Stimulated activated CD4-positive, alpha-beta T cell treated with anti-CD3 and anti-CD28 coated beads, Interleukin-15, amount 100 ng/mL, for 24 hours (primary cell): Measurements from ENCODE around the gene LILRB5.
"Not testable (repeated sequence)": the region's sequence is repeated elsewhere in the genome, so short reads cannot be mapped to it uniquely, and the experiment has no call there.

ENCODE experiments used
- DNase-seq: peaks from one replicate; pipeline ENCODE4 v3.0.0-alpha.2; 2020

LILRB5 gene

GRCh38 chr19:54209811-54210494 lies 47.1 kb downstream of the LILRB5 start:
- peak; percentile 59 for DNase-seq

DNA sequence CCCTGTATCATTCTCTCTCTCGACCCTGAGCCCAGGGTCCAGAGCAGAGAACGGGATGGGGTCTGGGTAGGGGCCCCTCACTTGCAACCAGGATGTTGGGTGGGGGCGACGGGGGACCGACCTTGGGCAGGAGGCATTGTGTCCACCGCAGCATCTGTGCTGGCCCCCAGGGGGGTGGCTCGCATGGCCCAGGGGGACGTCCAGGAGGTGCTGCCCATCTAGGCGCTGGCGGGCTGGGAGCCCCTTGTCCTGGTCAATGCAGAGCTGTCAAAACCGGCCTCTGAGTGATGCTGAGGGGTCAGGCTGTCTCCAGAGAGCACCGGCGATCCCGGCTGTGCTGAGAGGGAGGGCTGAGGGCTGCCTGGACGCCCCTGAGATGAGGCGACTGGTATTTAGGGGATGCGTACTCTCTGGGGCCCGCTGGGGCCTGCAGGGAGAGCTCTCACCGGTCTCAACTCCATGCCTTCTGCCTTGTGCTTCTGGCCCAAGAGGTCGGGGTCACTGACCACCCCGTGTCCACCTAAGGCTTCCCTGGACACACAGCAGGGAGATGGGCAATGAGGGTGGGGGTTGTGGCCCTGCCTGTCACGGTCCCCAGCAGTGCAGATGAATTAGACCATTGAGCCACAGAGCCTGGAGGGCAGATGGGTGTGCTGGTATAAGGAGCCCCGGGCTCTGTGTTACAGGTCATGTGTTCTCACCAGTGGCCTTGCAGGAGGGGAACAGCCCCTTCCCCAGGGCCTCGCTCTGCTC lies 47.8 kb downstream of the LILRB5 start:
- DNase-seq: peak; percentile 58

DNA sequence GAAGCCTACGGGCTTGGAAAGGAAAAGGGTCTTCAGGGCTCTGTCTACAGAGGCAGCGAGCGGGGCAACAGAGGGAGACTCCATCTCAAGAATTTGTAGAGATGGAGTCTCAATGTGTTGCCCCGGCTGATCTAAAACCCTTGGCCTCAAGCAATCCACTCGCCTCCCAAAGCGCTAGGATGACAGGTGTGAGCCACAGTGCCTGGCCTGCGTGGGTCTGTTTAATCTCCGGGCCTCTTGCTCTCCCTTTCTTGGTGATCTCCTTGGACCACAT lies 48.4 kb downstream of the LILRB5 start:
- DNase-seq: peak; percentile 50

DNA sequence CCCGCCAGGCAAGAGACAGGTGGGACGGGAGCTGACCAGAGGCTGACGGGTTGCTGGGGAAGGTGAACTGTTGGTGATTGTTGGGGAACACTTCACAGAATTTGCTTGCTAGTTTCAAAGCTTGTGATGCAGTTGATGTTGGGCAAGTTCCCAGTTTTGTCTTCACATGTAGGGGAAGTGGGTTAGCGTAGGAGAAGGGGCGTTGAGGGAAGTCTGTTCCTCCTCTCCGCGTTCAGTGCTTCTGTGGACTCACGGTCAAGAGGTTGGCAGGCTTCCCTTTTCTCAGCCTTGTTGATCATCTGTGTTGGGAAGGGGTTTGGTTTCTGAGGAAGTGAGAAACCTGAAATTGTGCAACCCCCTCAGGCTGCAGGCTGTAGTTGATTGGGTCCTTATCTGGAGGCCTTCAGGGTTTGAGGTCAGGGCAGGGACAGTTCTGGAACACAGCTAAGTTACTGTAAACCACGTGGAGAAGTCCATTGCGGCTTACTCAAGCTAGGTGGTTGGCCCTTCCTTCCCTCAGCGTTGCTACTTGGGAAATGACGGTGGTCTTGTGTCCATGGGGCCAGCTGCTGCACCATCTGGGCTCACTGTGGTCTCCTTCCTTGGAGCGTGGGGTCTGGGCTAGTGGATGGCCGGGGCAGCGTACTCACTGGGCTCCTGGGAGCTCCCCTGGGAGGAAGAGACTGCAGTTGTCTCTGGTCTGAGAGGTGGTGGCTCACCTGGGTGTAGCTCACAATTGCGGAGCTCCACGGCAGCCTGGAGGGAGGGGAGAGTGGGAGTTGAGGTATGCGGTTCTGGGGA lies 48.9 kb downstream of the LILRB5 start:
- peak; percentile 66 for DNase-seq

DNA sequence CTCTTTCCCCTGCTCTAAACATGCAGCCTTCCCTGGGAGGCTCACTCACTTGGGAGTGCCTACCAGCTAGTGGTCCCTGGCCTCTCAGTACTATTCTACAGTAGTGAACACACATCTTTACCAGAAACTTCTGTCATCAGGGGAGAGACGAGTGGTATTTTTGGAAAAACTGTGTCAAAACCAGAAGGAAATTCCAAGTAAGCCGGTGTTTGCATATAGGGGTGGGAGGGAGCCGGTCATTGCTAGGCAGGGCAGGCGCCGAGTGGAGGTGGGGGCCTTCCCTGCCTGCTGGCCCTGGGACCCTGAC lies 49.4 kb downstream of the LILRB5 start:
- DNase-seq: no peak

DNA sequence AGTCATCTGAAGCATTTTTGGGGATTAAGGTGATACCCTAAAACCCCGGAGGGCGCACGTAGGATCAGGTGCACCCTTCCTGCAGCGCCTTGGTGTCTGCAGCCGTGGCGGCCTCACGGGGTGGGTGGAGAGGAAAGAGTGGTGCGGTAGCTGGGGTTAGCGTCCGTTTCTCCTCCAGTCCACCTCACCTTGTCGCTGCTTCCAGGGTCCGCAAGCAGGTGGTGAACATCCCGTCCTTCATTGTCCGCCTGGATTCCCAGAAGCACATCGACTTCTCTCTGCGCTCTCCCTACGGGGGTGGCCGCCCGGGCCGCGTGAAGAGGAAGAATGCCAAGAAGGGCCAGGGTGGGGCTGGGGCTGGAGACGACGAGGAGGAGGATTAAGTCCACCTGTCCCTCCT lies 49.9 kb downstream of the LILRB5 start:
- not testable (repeated sequence) for DNase-seq

GRCh38 chr19:54206831-54207177 lies 50.3 kb downstream of the LILRB5 start:
- no peak for DNase-seq

GRCh38 chr19:54206030-54206830 lies 50.8 kb downstream of the LILRB5 start:
- DNase-seq: no peak

DNA sequence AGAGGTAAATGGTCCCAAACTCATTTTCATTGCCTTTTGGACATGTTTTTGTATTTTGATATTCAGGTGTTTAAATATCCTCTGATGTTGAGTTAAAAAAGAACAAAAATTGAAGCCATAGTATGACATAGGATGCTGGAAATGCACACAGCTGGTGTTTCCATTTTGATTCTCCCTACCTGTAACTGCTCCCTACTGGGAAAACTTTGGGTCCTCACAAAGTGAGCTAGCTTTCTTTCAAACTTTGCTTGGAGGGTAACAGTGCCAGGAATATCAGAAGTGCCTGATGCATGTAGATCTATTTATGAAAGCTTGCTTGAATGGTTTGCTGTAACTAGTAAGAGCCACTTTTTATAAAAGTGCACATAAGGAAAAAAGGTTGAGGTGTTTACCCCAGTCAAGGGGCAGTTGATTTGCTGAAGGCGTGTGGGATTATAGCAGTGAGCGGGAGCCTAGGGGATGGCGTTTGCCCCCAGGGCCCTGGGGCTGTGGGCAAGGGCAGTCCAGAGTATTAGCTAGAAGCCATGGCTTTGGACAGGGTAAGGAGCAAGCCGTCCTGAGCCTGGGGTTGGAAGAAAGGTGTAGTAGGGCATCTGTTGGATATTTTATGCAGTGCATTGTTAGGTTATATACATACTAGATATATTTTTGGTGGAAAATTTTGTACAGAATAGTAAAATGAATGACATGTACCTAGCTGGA lies 52.2 kb downstream of the LILRB5 start:
- no peak for DNase-seq

DNA sequence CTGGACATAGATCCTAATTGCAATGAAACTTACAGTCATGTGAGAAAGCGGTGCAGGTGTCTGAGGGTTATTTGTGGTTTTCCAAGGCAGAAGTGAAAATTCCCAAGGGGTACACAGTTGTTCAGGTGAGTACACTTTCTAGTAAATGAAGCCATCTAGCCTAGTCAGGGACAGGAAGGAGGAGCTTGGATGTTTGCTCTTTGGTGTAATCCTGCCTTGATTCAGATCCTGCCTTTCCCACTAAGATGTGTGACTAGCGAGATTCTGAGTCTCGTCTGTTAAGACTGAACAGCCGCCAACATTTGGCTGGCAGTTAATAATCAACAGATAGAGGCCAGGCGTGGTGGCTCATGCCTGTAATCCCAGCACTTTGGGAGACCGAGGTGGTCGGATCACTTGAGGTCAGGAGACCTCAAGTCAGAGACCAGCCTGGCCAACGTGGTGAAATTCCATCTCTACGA lies 53.9 kb downstream of the LILRB5 start:
- no peak for DNase-seq

GRCh38 chr19:54201980-54202379 lies 55.1 kb downstream of the LILRB5 start:
- DNase-seq: no peak

DNA sequence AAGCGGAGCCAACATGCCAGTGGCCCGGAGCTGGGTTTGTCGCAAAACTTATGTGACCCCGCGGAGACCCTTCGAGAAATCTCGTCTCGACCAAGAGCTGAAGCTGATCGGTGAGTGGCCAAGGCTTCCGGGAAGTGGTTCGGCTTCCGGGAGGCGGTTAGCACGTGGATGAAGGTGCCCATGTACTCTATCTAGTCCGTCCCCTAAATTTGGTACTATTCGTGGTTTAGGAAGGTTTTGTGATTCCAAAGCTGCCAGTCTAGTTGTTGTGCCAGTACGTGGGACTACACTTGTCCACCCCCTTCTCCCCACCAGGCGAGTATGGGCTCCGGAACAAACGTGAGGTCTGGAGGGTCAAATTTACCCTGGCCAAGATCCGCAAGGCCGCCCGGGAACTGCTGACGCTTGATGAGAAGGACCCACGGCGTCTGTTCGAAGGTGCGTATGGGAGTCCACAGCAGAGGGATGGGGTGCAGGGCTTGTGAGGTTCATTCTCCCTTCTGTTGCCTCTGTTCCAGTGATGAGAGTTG lies 55.8 kb downstream of the LILRB5 start:
- DNase-seq: no peak
